K562 (cell line): Measurements from ENCODE around the gene ITPR1. TPM values are rescaled to one million over a fixed set of nuclear protein-coding genes. Genes with fewer than 3 reads are reported as not detected.

ENCODE experiments used
- ATAC-seq: fragments of 200-7000 bp; cut with Tn5 transposase; 3 replicates; pipeline ENCODE4 v1.9.1; 2020; ENCODE audit warnings: moderate library complexity
- BruUV-seq: library from RNA; stranded (reverse); fragments of 400-500 nt; replicated peaks from 2 replicates; lab custom pipeline; 2021; lab: Mats Ljungman, UMichigan
- CTCF ChIA-PET: fragments of 300-600 bp; formaldehyde crosslinking; extraction: SDS; loops from one replicate; lab custom pipeline; 2021; ENCODE audit warnings: low intra/inter-chr PET ratio; lab: Yijun Ruan, JAX
- POLR2A ChIA-PET: fragments of 300-600, 350-650 bp; sonication (Branson Sonifier 250); formaldehyde crosslinking; extraction: SDS; loops from one replicate; lab custom pipeline; 2021; ENCODE audit warnings: antibody characterized with exemption, inconsistent platforms; lab: Yijun Ruan, JAX
- DNase-seq, 4 experiments: peaks; one replicate each; pipeline versions ENCODE4 v3.0.0 to v3.0.0-alpha.2; 2011 to 2018; ENCODE audit warnings: low spot score in 3 of 4, mixed read lengths in 3 of 4; ENCODE audit errors: extremely low read depth in 1 of 4
- FAIRE-seq: peaks from 2 replicates; lab custom pipeline; 2011; peaks lifted over from hg19 to GRCh38; lab: Jason Lieb, UNC
- H2AFZ ChIP-seq: 2 replicates; pipeline ENCODE4 v1.6.0; 2011; ENCODE audit warnings: low read depth, low read length, control low read depth, inconsistent platforms
- H3K27ac ChIP-seq: fragments of 200-600 bp; 3 replicates; pipeline ENCODE4 v1.8.0; 2011; ENCODE audit warnings: low read depth, mild to moderate bottlenecking, control low read depth, inconsistent platforms, low read length, moderate library complexity, mixed read lengths; ENCODE audit errors: extremely low read depth
- H3K27me3 ChIP-seq, 2 experiments: fragments of 300-600 bp in 1 of 2; 2 replicates in 1 of 2; 3 replicates in 1 of 2; pipeline versions ENCODE4 v1.6.0 to v1.8.0; 2011; ENCODE audit warnings: inconsistent platforms in 2 of 2, low read length in 2 of 2, mild to moderate bottlenecking in 1 of 2, mixed read lengths in 1 of 2, moderate library complexity in 1 of 2; ENCODE audit not compliant: control insufficient read depth in 2 of 2, insufficient read depth in 2 of 2
- H3K36me3 ChIP-seq: fragments of 300-600 bp; 3 replicates; pipeline ENCODE4 v1.8.0; 2011; ENCODE audit warnings: mild to moderate bottlenecking, low read length, inconsistent platforms; ENCODE audit not compliant: control insufficient read depth, insufficient read depth
- H3K4me1 ChIP-seq, 2 experiments: fragments of 200-600 bp in 1 of 2; replicated peaks in 1 of 2; 2 replicates in 1 of 2; 3 replicates in 1 of 2; pipeline versions ENCODE4 v1.5.1 to v1.8.0; 2011; ENCODE audit warnings: inconsistent platforms in 2 of 2, low read length in 2 of 2, mild to moderate bottlenecking in 1 of 2, mixed read lengths in 1 of 2, moderate library complexity in 1 of 2; ENCODE audit not compliant: control insufficient read depth in 2 of 2, insufficient read depth in 2 of 2
- H3K4me2 ChIP-seq: 2 replicates; pipeline ENCODE4 v1.6.1; 2011; ENCODE audit warnings: low read length, control low read depth, inconsistent platforms, mixed read lengths; ENCODE audit not compliant: insufficient read depth
- H3K4me3 ChIP-seq: fragments of 200-600 bp; sonication (generic), shearing (Covaris generic); 2 replicates; pipeline ENCODE4 v1.5.1; 2016; ENCODE audit warnings: control low read depth, inconsistent platforms
- H3K79me2 ChIP-seq: fragments of 200-600 bp; 3 replicates; pipeline ENCODE4 v1.8.0; 2011; ENCODE audit warnings: low read length, inconsistent platforms; ENCODE audit not compliant: control insufficient read depth, insufficient read depth
- H3K9ac ChIP-seq, 2 experiments: 2 replicates each; pipeline versions ENCODE4 v1.6.0 to v1.6.1; 2011; ENCODE audit warnings: low read depth in 2 of 2, low read length in 2 of 2, control low read depth in 1 of 2, inconsistent platforms in 1 of 2, mild to moderate bottlenecking in 1 of 2, mixed read lengths in 1 of 2; ENCODE audit not compliant: insufficient read depth in 1 of 2
- H3K9me1 ChIP-seq: one replicate; pipeline ENCODE4 v1.6.0; 2011; ENCODE audit warnings: inconsistent platforms, mild to moderate bottlenecking, low read length, moderate library complexity; ENCODE audit not compliant: control insufficient read depth, insufficient read depth
- H3K9me3 ChIP-seq: replicated peaks from 2 replicates; pipeline ENCODE4 v1.5.1; 2011; ENCODE audit warnings: low read depth, low read length, inconsistent platforms; ENCODE audit not compliant: control insufficient read depth, insufficient read depth
- H4K20me1 ChIP-seq: replicated peaks from 2 replicates; pipeline ENCODE4 v1.6.1; 2011; ENCODE audit warnings: low read length, inconsistent platforms, mixed read lengths; ENCODE audit not compliant: control insufficient read depth, insufficient read depth
- ARNT ChIP-seq, 2 experiments: fragments of 450-650 bp; IDR thresholded peaks; 2 replicates each; pipeline ENCODE4 v1.6.1; 2016; ENCODE audit warnings: mild to moderate bottlenecking in 1 of 2
- ATF1 ChIP-seq, 2 experiments: fragments of 450-650 bp in 1 of 2; IDR thresholded peaks; 2 replicates each; pipeline ENCODE4 v1.6.1; 2016; ENCODE audit warnings: missing compliant biosample characterization in 1 of 2, missing genetic modification characterization in 1 of 2
- BRF1 ChIP-seq: IDR thresholded peaks from 3 replicates; pipeline ENCODE4 v1.6.1; 2011; ENCODE audit warnings: borderline replicate concordance, mild to moderate bottlenecking; ENCODE audit not compliant: insufficient read length; ENCODE audit errors: extremely low read depth
- ELF2 ChIP-seq: fragments of 250-450 bp; sonication (Bioruptor Pico); IDR thresholded peaks from 2 replicates; pipeline ENCODE4 v1.5.0; 2021; ENCODE audit warnings: mild to moderate bottlenecking
- HNRNPUL1 ChIP-seq: fragments of 200-400 bp; formaldehyde crosslinking; IDR thresholded peaks from 2 replicates; pipeline ENCODE4 v1.6.1; 2017; ENCODE audit warnings: low read length
- KAT7 ChIP-seq: sonication (generic); formaldehyde crosslinking; IDR thresholded peaks from 2 replicates; pipeline ENCODE4 v1.8.0; 2022; ENCODE audit warnings: missing genetic modification reagents, mild to moderate bottlenecking, borderline replicate concordance
- KLF6 ChIP-seq: fragments of 250-450 bp; sonication (Bioruptor Pico); IDR thresholded peaks from 2 replicates; pipeline ENCODE4 v1.4.0; 2020; ENCODE audit warnings: mild to moderate bottlenecking, moderate library complexity, borderline replicate concordance
- NR2F6 ChIP-seq: fragments of 450-650 bp; formaldehyde crosslinking; IDR thresholded peaks from 2 replicates; pipeline ENCODE4 v1.4.0; 2020; ENCODE audit warnings: mild to moderate bottlenecking
- NUFIP1 ChIP-seq: fragments of 450-650 bp; IDR thresholded peaks from 2 replicates; pipeline ENCODE4 v1.6.1; 2018; ENCODE audit not compliant: partially characterized antibody
- PURB ChIP-seq: sonication (generic); formaldehyde crosslinking; IDR thresholded peaks from 2 replicates; pipeline ENCODE4 v1.9.0; 2021; ENCODE audit warnings: low read depth, mild to moderate bottlenecking, missing genetic modification reagents
- SP1 ChIP-seq: sonication (generic); formaldehyde crosslinking; IDR thresholded peaks from 2 replicates; pipeline ENCODE4 v1.8.1; 2022; ENCODE audit warnings: mild to moderate bottlenecking, missing genetic modification reagents
- TAF7 ChIP-seq: fragments of 450-650 bp; IDR thresholded peaks from 2 replicates; pipeline ENCODE4 v1.6.1; 2016; ENCODE audit warnings: missing genetic modification characterization, missing compliant biosample characterization
- TFE3 ChIP-seq: fragments of 450-650 bp; formaldehyde crosslinking; IDR thresholded peaks from 2 replicates; pipeline ENCODE4 v1.4.0; 2020; ENCODE audit warnings: mild to moderate bottlenecking, mixed read lengths
- WHSC1 ChIP-seq: IDR thresholded peaks from one replicate; pipeline ENCODE4 v1.6.1; 2012; ENCODE audit warnings: low read length, control low read depth, inconsistent platforms
- ZNF277 ChIP-seq: fragments of 250-450 bp; sonication (Bioruptor Pico); IDR thresholded peaks from 2 replicates; pipeline ENCODE4 v1.8.0; 2022; ENCODE audit warnings: inconsistent platforms, mild to moderate bottlenecking, moderate library complexity, borderline replicate concordance
- ZNF512 ChIP-seq: IDR thresholded peaks from 2 replicates; pipeline ENCODE4 v1.6.1; 2016; ENCODE audit warnings: missing genetic modification characterization, missing compliant biosample characterization
- ZZZ3 ChIP-seq: fragments of 450-650 bp; IDR thresholded peaks from 2 replicates; pipeline ENCODE4 v1.6.1; 2016; ENCODE audit warnings: antibody characterized with exemption, mild to moderate bottlenecking, moderate library complexity
- WGBS: fragments of 100-300 bp; shearing (Covaris generic); methylation state at CpG from one replicate; pipeline ENCODE4 v1.1.6; 2016; ENCODE audit warnings: low coverage, mixed read lengths; ENCODE audit not compliant: insufficient coverage; ENCODE audit errors: missing lambda C conversion rate; 5-methylcytosine and 5-hydroxymethylcytosine counted together
- in situ Hi-C: fragments of 300-500 bp; cut with MboI; formaldehyde crosslinking; loops from 4 replicates; pipeline ENCODE4 v1.15.0; 2018; ENCODE audit warnings: inconsistent platforms, mixed read lengths
- intact Hi-C: fragments of 100-400 bp; cut with micrococcal nuclease; formaldehyde crosslinking; loops from 2 replicates; pipeline ENCODE4 v1.14.2; 2022
- polyA plus RNA-seq, 8 experiments: library from polyadenylated mRNA; depleted of rRNA in 4 of 8; stranded (reverse) in 5 of 8; unstranded in 3 of 8; fragments of >200 nt; fragmentation: Nextera tagmentation in 2 of 8; fragmentation: Illumina TruSeq in 1 of 8; extraction: Ambion mirVana in 2 of 8; extraction: Trizol in 1 of 8; gene quantifications; 2 replicates each; pipeline versions ENCODE4 v1.2.1 to v1.2.3, GENCODE V29; 2011 to 2014; ENCODE audit warnings: inconsistent platforms in 1 of 8, missing spikeins in 1 of 8
- total RNA-seq, 7 experiments: library from RNA; depleted of rRNA in 6 of 7; stranded (reverse); fragments of >200 nt in 6 of 7; fragmentation: Illumina TruSeq in 2 of 7; extraction: Trizol in 2 of 7; gene quantifications; 2 replicates each; pipeline versions ENCODE4 v1.2.1 to v1.2.3, GENCODE V29; 2011 to 2021; ENCODE audit warnings: low replicate concordance in 1 of 7

The ITPR1 gene
- total and polyA plus RNA-seq, 9 of the 15 experiments (the other 6 are each of a cell fraction or from before 2014, with no cell fraction given), result 22.4 to 40.0 (median 27.4) TPM

- TF ChIP-seq ATF1 (CRISPR knock-in tag; IDR thresholded peaks at IDR 0.05), result no peak
- TF ChIP-seq ATF1 (tag; IDR thresholded peaks at IDR 0.05), result no peak
- TF ChIP-seq, all 486 proteins: peak for 0
Observed at GRCh38 chr3:4596612-4597011, 103.5 kb downstream of the ITPR1 start (continued).

- no TSS peak for BruUV-seq
- no peaks in the 10 kb centered on the region for H3K9me3 ChIP-seq
- TF ChIP-seq ZNF512 (tag), result no peak
- TF ChIP-seq NR2F6 (CRISPR knock-in tag), result no peak
- no peak for TF ChIP-seq WHSC1
- no peak for TF ChIP-seq KLF6
- TF ChIP-seq ZZZ3, result no peak
- TF ChIP-seq BRF1, result no peak
- TF ChIP-seq HNRNPUL1, result no peak
- TF ChIP-seq TAF7 (tag), result no peak
- no peak for TF ChIP-seq TFE3 (CRISPR knock-in tag)
- TF ChIP-seq NUFIP1, result no peak
- no peak for TF ChIP-seq SP1 (CRISPR knock-in tag)
- no peak for TF ChIP-seq ELF2 (CRISPR knock-in tag)
- no peak for TF ChIP-seq ZNF277 (CRISPR knock-in tag)
- TF ChIP-seq ARNT (IDR thresholded peaks at IDR 0.05), result no peak
- no peak for TF ChIP-seq PURB
- no peak for TF ChIP-seq KAT7 (CRISPR knock-in tag)
Observed at GRCh38 chr3:4597208-4597985, 104.2 kb downstream of the ITPR1 start.

More at GRCh38 chr3:4597208-4597985, 104.2 kb downstream of the ITPR1 start:
- no peak overlapping the region for H3K4me3 ChIP-seq
- no peaks in the 10 kb centered on the region for H3K9me1 ChIP-seq
- ChIA-PET POLR2A (interaction anchor here (1.0 to 2.0 kb wide), 4 partner anchors 9 to 131 kb away, joined by 3 to 6 read pairs (median 3); partner anchors contain the start of gene SUMF1), CTCF (no interaction called here)
- peaks cover 0 to 6% of the 10 kb centered on the region in 2 experiments; a peak in 2 of 5 replicates for H3K4me1 ChIP-seq
- in situ Hi-C loops, result no loop called here
- H4K20me1 ChIP-seq, result no peaks in the 10 kb centered on the region
- no peak overlapping the region for H3K4me2 ChIP-seq
- no peak overlapping the region for H3K9ac ChIP-seq
- no peaks in the 10 kb centered on the region for H3K36me3 ChIP-seq
- no peak for DNase-seq
- no peaks in the 10 kb centered on the region for H3K27me3 ChIP-seq
- no peak for FAIRE-seq
- H3K79me2 ChIP-seq, result no peaks in the 10 kb centered on the region
- intact Hi-C loops, result loop anchor here (5.0 kb wide), 1 partner anchor 45 kb away; no protein-coding TSS in a partner anchor
- WGBS, result 18% methylated on average over 6 of the region's 6 CpGs
- H3K27ac ChIP-seq, result no peak overlapping the region
- ATAC-seq, result no peak
- no peak overlapping the region for H2AFZ ChIP-seq
